ENCODE results near the gene KCTD15. TPM values are rescaled to one million over a fixed set of nuclear protein-coding genes. Genes with fewer than 3 reads are reported as not detected.

KCTD15 gene
- polyA plus RNA-seq, 1 donor (not counting 4 experiments of a cell fraction or from before 2014, with no cell fraction given), result 16.2 TPM

GRCh38 chr19:33778089-33778791, 18.4 kb upstream of the KCTD15 start:
- TF ChIP-seq EZH2 (IDR thresholded peaks at IDR 0.05; ENCODE audit: low read length) (no peak), CTCF (optimal IDR thresholded peaks at IDR 0.05 in 1 of 3, IDR thresholded peaks at IDR 0.05 in 1 of 3, conservative IDR thresholded peaks at IDR 0.05 in 1 of 3; ENCODE audit: extremely low read depth in 1 of 3, insufficient read depth in 2 of 3, low read length in 3 of 3) (peak; percentile 99 to 100 (median 100))
- H3K9me3 ChIP-seq (ENCODE audit: control insufficient read depth, low read depth, low read length), result no peaks in the 10 kb centered on the region
- no peak overlapping the region for H3K9ac ChIP-seq (ENCODE audit: control insufficient read depth, extremely low read depth, insufficient read depth, low read length)
- H3K27me3 ChIP-seq (ENCODE audit: control insufficient read depth, extremely low read depth, insufficient read depth, low read length), result peaks cover 27% of the 10 kb centered on the region
- no peak overlapping the region for H3K4me2 ChIP-seq (ENCODE audit: control insufficient read depth, extremely low read depth, insufficient read depth, low read depth, low read length)
- no peaks in the 10 kb centered on the region for H3K36me3 ChIP-seq (ENCODE audit: control insufficient read depth in 2 of 2, extremely low read depth in 1 of 2, insufficient read depth in 2 of 2, low read length in 2 of 2)
- DNase-seq (ENCODE audit: low read depth, low spot score) (no peak), FAIRE-seq (no peak)
- H2AFZ ChIP-seq (ENCODE audit: control insufficient read depth, low read length), result no peak overlapping the region
- no peaks in the 10 kb centered on the region for H3K9me1 ChIP-seq (ENCODE audit: control insufficient read depth, extremely low read depth, insufficient read depth, low read length)
- H3K4me1 ChIP-seq (ENCODE audit: control insufficient read depth, extremely low read depth, insufficient read depth, low read length), result peaks cover 3% of the 10 kb centered on the region
- no peaks in the 10 kb centered on the region for H3K79me2 ChIP-seq (ENCODE audit: control insufficient read depth, insufficient read depth, low read length)
- H3K4me3 ChIP-seq (ENCODE audit: control insufficient read depth in 2 of 3, extremely low read depth in 1 of 3, insufficient read depth in 2 of 3, low read depth in 1 of 3, low read length in 3 of 3), result no peak overlapping the region
- no peak overlapping the region for H3K27ac ChIP-seq (ENCODE audit: control insufficient read depth, insufficient read depth, low read length)
- dilution Hi-C loops (cut with MboI; ENCODE audit: extremely low pct_ligation_motif_present, low sequenced_read_pairs), result no loop called here
- no peaks in the 10 kb centered on the region for H4K20me1 ChIP-seq (ENCODE audit: control insufficient read depth, extremely low read depth, insufficient read depth, low read length)

- no peaks in the 10 kb centered on the region for H4K20me1 ChIP-seq (ENCODE audit: control insufficient read depth, extremely low read depth, insufficient read depth, low read length)
- dilution Hi-C loops (cut with MboI; ENCODE audit: extremely low pct_ligation_motif_present, low sequenced_read_pairs), result no loop called here
- FAIRE-seq (no peak), DNase-seq (ENCODE audit: low read depth, low spot score) (no peak)
- H3K4me2 ChIP-seq (ENCODE audit: control insufficient read depth, extremely low read depth, insufficient read depth, low read depth, low read length), result no peak overlapping the region
- no peaks in the 10 kb centered on the region for H3K79me2 ChIP-seq (ENCODE audit: control insufficient read depth, insufficient read depth, low read length)
- peaks cover 3% of the 10 kb centered on the region for H3K4me1 ChIP-seq (ENCODE audit: control insufficient read depth, extremely low read depth, insufficient read depth, low read length)
- peaks cover 27% of the 10 kb centered on the region for H3K27me3 ChIP-seq (ENCODE audit: control insufficient read depth, extremely low read depth, insufficient read depth, low read length)
- TF ChIP-seq CTCF (optimal IDR thresholded peaks at IDR 0.05 in 1 of 3, IDR thresholded peaks at IDR 0.05 in 1 of 3, conservative IDR thresholded peaks at IDR 0.05 in 1 of 3; ENCODE audit: extremely low read depth in 1 of 3, insufficient read depth in 2 of 3, low read length in 3 of 3) (no peak), EZH2 (IDR thresholded peaks at IDR 0.05; ENCODE audit: low read length) (no peak)
- no peaks in the 10 kb centered on the region for H3K9me1 ChIP-seq (ENCODE audit: control insufficient read depth, extremely low read depth, insufficient read depth, low read length)
- no peak overlapping the region for H3K4me3 ChIP-seq (ENCODE audit: control insufficient read depth in 2 of 3, extremely low read depth in 1 of 3, insufficient read depth in 2 of 3, low read depth in 1 of 3, low read length in 3 of 3)
- H3K9ac ChIP-seq (ENCODE audit: control insufficient read depth, extremely low read depth, insufficient read depth, low read length), result no peak overlapping the region
- no peaks in the 10 kb centered on the region for H3K36me3 ChIP-seq (ENCODE audit: control insufficient read depth in 2 of 2, extremely low read depth in 1 of 2, insufficient read depth in 2 of 2, low read length in 2 of 2)
- no peaks in the 10 kb centered on the region for H3K9me3 ChIP-seq (ENCODE audit: control insufficient read depth, low read depth, low read length)
- H2AFZ ChIP-seq (ENCODE audit: control insufficient read depth, low read length), result no peak overlapping the region
- no peak overlapping the region for H3K27ac ChIP-seq (ENCODE audit: control insufficient read depth, insufficient read depth, low read length)
These were observed 16.8 kb upstream of the KCTD15 start for GRCh38 chr19:33779849-33780248.
